Muscle of leg (tissue), 11 donors: ENCODE measurements around the gene RNF11. TPM values are rescaled to one million over a fixed set of nuclear protein-coding genes. Genes with fewer than 3 reads are reported as not detected.

ENCODE experiments used
- DNase-seq: peaks from one replicate; pipeline ENCODE4 v3.0.0; 2013
- H3K27ac ChIP-seq: one replicate; pipeline ENCODE4 v1.5.1; 2013; ENCODE audit warnings: mild to moderate bottlenecking, low read length, control low read depth
- H3K27me3 ChIP-seq: one replicate; pipeline ENCODE4 v1.6.1; 2013; ENCODE audit warnings: low read length; ENCODE audit not compliant: control insufficient read depth, insufficient read depth
- H3K36me3 ChIP-seq: one replicate; pipeline ENCODE4 v1.6.1; 2013; ENCODE audit warnings: low read length; ENCODE audit not compliant: control insufficient read depth, insufficient read depth
- H3K4me1 ChIP-seq: one replicate; pipeline ENCODE4 v1.6.1; 2013; ENCODE audit warnings: low read length; ENCODE audit not compliant: control insufficient read depth, insufficient read depth
- H3K4me3 ChIP-seq: one replicate; pipeline ENCODE4 v1.5.1; 2013; ENCODE audit warnings: low read length, control low read depth
- H3K9me3 ChIP-seq: replicated peaks from 2 replicates; pipeline ENCODE4 v1.6.1; 2013; ENCODE audit warnings: low read depth, low read length; ENCODE audit not compliant: control insufficient read depth
- WGBS: methylation state at CpG from one replicate; pipeline ENCODE4 v1.1.5; 2013; ENCODE audit warnings: missing lambda C conversion rate; ENCODE audit not compliant: insufficient coverage; 5-methylcytosine and 5-hydroxymethylcytosine counted together
- polyA plus RNA-seq, 8 donors: library from polyadenylated mRNA; unstranded; fragments of 120-200 nt; gene quantifications; one replicate each; pipeline versions ENCODE4 v1.2.1 to v1.2.3, GENCODE V29; 2013; ENCODE audit warnings: inconsistent platforms in 1 of 8, low replicate concordance in 1 of 8; ENCODE audit not compliant: insufficient read length in 8 of 8, insufficient read depth in 1 of 8
- total RNA-seq: library from RNA; stranded (reverse); fragments of 120-200 nt; gene quantifications from one replicate; pipeline ENCODE4 v1.2.4, GENCODE V29; 2013

The RNF11 gene
- total and polyA plus RNA-seq, 9 donors = 73.9 to 109 (median 100) TPM

DNA sequence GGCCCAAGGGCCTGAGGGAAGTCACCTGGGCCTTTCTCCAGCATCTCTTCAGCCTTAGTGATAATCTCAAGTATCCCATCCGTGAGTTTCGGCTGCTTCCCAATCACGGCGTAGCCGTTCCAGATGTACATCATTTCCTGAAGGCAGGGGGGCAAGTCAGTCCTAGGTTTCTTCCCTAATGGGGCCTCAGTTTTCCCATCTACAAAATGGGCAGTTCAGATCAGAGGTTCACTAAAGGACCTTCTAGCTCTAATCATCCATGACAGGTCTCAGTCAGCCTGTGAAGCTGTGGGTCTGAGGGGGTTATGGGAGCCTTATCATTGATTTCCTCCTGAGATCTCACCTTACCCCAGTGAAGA is 54.4 kb downstream of the RNF11 start:
- no peaks in the 10 kb centered on the region for H3K36me3 ChIP-seq
- no peak overlapping the region for H3K27ac ChIP-seq
- H3K4me1 ChIP-seq = peaks cover 30% of the 10 kb centered on the region
- no peak overlapping the region for H3K4me3 ChIP-seq
- DNase-seq = no peak
- H3K27me3 ChIP-seq = no peaks in the 10 kb centered on the region
- no peaks in the 10 kb centered on the region for H3K9me3 ChIP-seq
- WGBS = 89% methylated on average over 5 of the region's 5 CpGs

DNA sequence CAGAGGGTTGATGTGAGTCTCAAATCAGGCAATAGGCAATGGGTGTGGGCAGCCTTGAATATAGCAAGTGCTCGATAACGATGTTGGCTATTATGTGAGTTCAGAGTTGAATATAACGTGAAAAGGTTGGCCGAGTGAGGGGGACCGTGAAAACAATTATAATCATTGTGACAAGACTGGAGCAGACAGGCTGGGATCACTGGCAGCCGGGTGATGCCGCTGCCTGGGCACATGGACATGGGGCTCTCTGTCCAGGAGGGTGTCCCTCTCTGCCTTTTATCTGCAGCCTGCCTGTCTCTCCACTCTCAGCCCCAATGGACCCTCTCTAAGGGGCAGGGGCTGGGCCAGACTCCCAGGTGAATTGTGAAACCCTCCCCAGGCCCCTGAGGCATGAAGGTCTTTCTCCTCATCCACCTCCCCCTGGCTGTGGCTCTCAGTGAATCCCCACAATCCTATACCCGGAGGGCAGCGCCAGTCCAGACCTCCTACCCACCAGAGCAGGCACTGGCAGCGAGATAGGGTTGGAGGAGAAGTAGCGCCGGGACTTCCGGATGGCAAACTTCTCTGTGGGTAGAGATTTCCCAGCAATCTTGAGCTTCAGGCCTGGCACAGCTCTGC is 57.9 kb downstream of the RNF11 start:
- 61% methylated on average over 7 of the region's 13 CpGs for WGBS

DNA sequence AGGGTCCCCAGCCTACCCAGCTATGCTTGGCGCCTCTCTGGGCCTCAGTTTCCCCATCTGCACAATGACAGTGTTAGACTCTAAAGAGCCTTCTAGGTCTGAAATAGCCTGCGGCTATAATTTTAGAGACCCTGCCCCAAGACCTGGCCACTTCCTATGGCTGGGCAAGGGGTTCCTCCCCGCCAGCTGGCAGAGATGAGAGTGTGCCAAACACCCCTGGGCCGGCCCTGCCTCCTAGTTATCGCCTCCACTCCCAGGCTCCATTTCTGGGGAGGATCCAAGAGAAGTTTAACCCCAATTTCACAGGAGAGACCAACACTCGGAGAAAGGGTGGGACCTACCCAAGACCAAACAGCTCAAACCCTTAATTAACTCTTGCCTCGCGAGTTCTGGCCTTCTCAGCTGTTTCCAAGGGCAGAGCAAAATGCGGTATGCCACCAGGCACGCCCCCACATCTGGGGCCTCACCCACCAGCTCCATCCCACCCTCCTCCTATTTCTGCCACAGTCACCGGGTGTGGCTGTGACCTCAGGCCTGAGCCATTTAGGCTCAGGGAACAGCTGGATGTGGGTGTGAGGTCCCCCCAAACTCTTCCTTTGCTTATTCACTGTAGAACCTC is 58.6 kb downstream of the RNF11 start:
- H3K27me3 ChIP-seq = no peaks in the 10 kb centered on the region
- no peak overlapping the region for H3K4me3 ChIP-seq
- H3K27ac ChIP-seq = no peak overlapping the region
- peaks cover 28% of the 10 kb centered on the region for H3K4me1 ChIP-seq
- no peak for DNase-seq
- H3K9me3 ChIP-seq = no peaks in the 10 kb centered on the region
- WGBS = 55% methylated on average over 7 of the region's 11 CpGs
- no peaks in the 10 kb centered on the region for H3K36me3 ChIP-seq

More for the DNA sequence above, 57.9 kb downstream of the RNF11 start:
- Histone ChIP-seq H3K27me3 (no peaks in the 10 kb centered on the region), H3K36me3 (no peaks in the 10 kb centered on the region), H3K9me3 (no peaks in the 10 kb centered on the region), H3K4me1 (peaks cover 30% of the 10 kb centered on the region), H3K27ac (no peak overlapping the region), H3K4me3 (no peak overlapping the region)
- no peak for DNase-seq

DNA sequence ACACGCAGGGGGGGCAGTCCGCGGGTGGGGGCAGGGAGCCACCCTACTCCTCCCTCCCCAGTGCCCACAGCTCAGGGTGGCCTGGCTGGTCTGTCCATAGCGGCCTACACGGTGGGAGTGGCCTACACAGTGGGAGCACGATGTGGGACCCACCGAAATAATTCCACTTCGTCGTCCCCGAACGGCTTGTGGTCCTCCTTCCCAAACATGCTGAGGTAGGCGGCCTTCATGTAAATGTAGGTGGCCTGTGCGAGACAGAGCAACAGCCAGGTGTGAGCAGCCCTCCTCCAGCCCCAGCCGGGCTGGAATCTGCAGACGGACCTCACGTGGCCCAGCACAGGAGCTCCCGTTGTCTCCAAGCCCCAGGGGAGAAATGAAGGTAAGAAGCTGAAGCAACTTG is 59.9 kb downstream of the RNF11 start:
- WGBS = 60% methylated on average over 2 of the region's 17 CpGs
- H3K36me3 ChIP-seq = no peaks in the 10 kb centered on the region
- DNase-seq = no peak
- peaks cover 22% of the 10 kb centered on the region for H3K4me1 ChIP-seq
- no peaks in the 10 kb centered on the region for H3K9me3 ChIP-seq
- H3K4me3 ChIP-seq = no peak overlapping the region
- H3K27ac ChIP-seq = no peak overlapping the region
- H3K27me3 ChIP-seq = no peaks in the 10 kb centered on the region

DNA sequence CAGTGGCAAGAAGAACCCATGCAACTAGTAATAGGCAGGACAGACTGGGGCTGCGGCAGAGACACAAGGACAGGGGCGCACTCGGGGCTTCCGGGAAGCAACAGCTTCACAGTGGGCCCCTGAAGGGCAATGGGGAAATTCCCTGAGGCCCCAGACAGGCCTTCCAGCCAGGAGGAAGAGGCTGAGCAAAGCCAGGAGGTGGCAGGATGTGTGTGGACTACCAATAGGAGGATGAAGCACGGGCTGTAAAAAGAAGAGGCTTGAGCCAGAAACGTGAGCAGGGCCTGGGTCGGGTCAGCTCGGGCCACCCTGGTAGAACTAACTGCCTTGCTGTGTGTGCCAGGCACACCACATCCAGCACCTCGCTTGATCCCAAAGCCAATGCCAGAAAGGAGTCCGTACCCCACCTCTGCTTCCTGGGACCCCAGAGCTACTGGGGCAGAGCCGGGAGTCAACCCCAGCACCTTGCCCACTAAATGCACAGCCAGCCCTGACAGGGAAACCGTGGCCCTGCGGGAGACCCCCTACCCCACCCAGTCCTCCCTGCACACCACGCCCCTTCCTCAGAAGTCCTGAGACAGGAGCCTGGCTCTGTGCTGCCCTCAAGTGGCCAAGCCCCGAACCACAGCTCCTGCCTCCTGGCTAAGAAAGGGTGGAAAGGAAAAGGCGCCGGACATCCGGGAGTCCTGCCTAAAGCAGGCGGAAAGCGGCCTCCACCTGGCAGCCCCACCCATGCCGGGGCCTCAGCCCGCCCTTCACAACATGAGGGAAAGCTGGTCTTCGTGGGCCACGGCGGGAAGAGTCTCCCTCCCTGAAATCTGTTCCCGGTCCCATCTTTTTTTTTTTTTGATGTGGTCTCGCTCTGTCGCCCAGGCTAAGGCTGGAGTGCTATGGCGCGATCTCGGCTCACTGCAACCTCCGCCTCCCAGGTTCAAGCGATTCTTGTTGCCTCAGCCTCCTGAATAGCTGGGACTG is 60.6 kb downstream of the RNF11 start:
- Histone ChIP-seq H3K27me3 (no peaks in the 10 kb centered on the region), H3K36me3 (no peaks in the 10 kb centered on the region), H3K27ac (no peak overlapping the region), H3K4me1 (peaks cover 22% of the 10 kb centered on the region), H3K4me3 (peak overlapping the region; percentile 47), H3K9me3 (no peaks in the 10 kb centered on the region)
- DNase-seq = peak; percentile 88
- WGBS = 31% methylated on average over 29 of the region's 33 CpGs

DNA sequence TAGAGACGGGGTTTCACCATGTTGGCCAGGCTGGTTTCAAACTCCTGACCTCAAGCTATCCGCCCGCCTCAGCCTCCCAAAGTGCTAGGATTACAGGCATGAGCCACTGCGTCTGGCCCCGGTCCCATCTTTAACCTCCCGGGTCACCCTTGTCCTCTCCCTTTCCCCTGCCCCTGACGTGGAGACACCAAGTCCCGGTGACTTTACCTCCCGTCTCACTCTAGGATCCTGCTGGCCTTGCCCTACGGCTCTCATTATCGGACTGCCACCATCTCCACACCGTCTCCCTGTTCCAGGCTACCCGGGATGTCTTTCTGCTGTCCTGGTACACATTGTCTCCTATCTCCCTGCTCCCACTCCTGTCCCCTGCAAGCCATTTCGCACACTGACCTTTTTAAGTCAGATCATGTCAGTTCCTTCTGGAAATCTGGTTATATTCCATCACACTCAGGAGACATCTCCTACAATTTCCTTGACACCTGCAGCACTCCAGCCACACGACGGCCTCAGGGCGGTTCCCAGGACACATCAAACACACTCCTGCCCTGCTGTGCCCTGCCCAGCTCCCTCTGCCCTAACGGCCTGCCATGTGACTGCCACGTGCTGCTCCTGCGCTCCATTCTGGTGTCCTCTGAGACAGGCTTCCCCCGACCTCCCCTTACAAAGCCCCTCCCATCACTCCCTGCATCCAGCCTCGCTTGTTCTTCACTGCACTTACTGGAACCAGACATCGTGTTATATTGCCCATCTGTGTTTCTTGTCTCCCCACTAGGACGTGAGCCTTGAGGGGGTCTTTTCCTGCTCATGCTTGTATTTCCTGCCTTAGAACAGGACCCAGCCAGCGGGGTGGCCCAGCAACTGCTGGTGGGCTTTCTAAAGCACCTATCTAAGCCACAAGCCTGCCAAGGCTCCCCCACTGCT is 61.6 kb downstream of the RNF11 start:
- Histone ChIP-seq H3K9me3 (no peaks in the 10 kb centered on the region), H3K27me3 (no peaks in the 10 kb centered on the region), H3K36me3 (no peaks in the 10 kb centered on the region), H3K4me1 (peaks cover 22% of the 10 kb centered on the region), H3K27ac (no peak overlapping the region), H3K4me3 (no peak overlapping the region)
- 71% methylated on average over 24 of the region's 25 CpGs for WGBS
- DNase-seq = no peak

DNA sequence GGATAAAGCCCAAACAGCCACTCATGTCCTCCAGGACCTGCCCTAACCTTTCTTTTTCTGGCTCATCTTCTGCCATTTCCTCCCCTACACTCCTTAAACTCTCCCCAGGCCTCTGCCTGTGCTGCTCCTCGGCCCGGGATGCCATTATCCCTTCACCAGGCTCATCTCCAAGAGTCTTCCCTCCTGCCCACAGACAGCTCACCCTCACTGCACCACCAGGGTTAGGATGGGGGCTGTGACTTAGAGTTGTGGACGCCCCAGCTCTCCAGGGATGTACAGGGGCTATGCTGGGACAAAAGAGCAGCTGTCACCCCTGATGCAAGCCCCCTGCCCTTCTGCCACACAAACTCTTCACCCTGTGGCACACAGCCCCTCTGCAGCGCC is 62.2 kb downstream of the RNF11 start:
- 100% methylated on average over 1 of the region's 4 CpGs for WGBS
- Histone ChIP-seq H3K4me3 (no peak overlapping the region), H3K27ac (no peak overlapping the region)

DNA sequence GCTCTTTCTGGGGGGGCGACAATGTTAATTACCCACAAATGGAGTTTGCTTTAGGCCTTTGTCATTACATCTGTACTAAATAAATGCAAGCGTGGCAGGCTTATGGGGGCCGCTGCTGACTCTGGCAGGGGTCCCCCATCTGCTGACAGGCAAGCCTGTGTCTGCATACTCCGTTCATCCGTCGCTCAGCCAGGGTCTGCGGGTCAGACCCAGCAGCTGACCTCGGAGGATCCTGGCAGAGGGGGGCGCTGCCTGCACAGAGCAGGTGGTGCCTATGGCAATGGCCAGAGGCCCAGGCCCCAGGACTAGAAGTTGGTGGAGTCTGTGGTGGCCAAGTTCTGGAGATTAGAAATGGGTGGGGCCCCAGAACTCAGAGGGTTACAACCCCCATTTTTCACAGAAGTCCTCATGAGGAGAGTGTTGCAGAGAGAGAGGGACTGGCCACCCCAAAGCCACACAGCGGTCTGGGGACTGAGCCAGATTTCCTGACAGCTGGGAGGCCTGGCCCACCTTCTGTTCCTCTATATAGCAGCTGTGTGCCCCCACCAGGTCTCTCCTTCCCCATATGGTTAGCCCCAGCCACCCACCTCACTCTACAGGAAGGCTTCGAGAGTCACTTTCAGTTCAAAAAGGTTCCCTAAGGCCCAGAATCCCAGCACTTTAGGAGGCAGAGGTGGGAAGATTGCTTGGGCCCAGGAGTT is 63.3 kb downstream of the RNF11 start:
- H3K4me1 ChIP-seq = peaks cover 25% of the 10 kb centered on the region
- no peaks in the 10 kb centered on the region for H3K27me3 ChIP-seq
- no peak for DNase-seq
- no peak overlapping the region for H3K27ac ChIP-seq
- no peaks in the 10 kb centered on the region for H3K36me3 ChIP-seq
- H3K4me3 ChIP-seq = no peak overlapping the region
- H3K9me3 ChIP-seq = no peaks in the 10 kb centered on the region
- WGBS = 95% methylated on average over 8 of the region's 11 CpGs

More for the DNA sequence above, 62.2 kb downstream of the RNF11 start:
- no peak for DNase-seq
- H3K36me3 ChIP-seq = no peaks in the 10 kb centered on the region
- H3K4me1 ChIP-seq = peaks cover 24% of the 10 kb centered on the region
- no peaks in the 10 kb centered on the region for H3K27me3 ChIP-seq
- no peaks in the 10 kb centered on the region for H3K9me3 ChIP-seq

DNA sequence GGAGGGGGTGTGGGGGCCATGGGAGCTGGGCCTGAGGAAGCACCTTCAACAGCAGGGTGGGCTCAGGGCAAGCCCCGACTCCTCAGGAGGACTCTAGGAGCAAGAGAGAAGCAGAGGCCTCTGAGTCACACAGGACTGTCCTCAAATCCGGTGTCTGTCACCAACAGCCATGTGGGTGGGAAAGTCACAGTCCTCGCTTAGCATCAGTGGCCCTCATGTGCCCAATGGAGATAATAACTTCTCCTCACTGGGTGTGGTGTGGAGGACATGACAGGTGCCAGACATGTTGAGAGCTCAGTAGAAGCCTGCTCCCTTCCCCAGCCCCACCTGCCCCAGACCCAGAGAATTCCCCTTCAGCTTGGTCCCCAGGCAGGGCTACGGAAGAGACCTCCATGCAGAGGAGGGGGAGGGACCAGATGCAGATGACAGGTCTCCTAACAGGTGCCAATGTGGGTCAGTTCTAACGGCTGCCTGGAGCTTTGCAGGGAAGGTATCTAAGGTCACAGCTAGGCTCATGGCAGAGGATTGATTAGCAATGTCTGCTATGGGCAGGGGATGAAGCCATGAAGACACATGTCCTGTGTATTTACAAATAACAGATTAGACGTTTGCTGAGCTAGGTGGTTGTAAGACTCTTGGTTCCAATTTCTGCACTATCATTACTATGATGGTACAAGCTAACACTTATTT is 64.1 kb downstream of the RNF11 start:
- no peaks in the 10 kb centered on the region for H3K9me3 ChIP-seq
- H3K4me1 ChIP-seq = peaks cover 18% of the 10 kb centered on the region
- no peaks in the 10 kb centered on the region for H3K27me3 ChIP-seq
- WGBS = 89% methylated on average over 3 of the region's 6 CpGs
- no peak overlapping the region for H3K27ac ChIP-seq
- DNase-seq = no peak
- H3K36me3 ChIP-seq = no peaks in the 10 kb centered on the region
- H3K4me3 ChIP-seq = no peak overlapping the region
